Measurements from ENCODE around the gene KRTCAP3.
"Not testable (repeated sequence)": the region's sequence is repeated elsewhere in the genome, so short reads cannot be mapped to it uniquely, and the experiment has no call there.

The KRTCAP3 gene, protein sequence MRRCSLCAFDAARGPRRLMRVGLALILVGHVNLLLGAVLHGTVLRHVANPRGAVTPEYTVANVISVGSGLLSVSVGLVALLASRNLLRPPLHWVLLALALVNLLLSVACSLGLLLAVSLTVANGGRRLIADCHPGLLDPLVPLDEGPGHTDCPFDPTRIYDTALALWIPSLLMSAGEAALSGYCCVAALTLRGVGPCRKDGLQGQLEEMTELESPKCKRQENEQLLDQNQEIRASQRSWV

GRCh38 chr2:27441958-27442919 lies at the start of gene KRTCAP3:
Gene KRTCAP3, plus strand, starts transcription at chr2:27442381. Its CDS starts 32 bp downstream, at chr2:27442413.
- no peak for DNase-seq

- DNase-seq: no peak
Measured at GRCh38 chr2:27393225-27393624, 49.0 kb upstream of the KRTCAP3 start.

GRCh38 chr2:27398962-27399361 lies 43.2 kb upstream of the KRTCAP3 start:
- DNase-seq: no peak

DNA sequence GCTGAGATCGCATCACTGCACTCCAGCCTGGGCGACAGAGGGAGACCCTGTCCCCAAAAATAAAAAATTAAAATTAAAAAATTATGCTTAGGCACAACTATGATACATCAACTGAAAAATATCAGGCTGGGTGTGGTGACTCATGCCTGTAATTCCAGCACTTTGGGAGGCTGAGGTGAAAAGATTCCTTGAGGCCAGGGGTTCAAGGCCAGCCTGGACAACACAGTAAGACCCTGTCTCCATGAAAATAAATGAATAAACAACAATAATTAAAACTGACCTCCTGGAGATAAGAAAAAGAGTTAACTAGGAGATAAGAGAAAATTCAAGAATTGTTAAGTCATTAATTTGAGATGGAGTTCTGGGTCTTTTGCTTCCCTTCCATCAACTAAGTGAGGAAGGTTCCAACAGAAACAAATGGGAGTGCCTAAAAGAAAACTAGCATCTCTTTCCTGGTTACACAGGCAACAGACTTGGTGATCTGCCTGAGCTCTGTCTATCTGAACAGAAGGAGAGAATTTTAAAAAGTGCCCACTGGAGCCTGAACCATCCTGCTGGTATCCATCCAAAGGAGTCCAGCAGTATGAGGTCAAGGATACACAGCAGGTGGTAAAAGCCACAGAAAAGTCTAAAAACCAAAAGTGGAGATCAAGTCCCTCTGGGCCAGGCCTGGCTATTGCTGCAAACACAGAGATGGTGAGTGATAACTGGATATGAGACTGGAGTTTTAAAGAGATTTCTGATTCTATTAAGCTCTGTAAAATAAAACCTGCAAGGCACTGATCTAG lies 41.6 kb upstream of the KRTCAP3 start:
- DNase-seq: no peak

GRCh38 chr2:27407798-27408491 lies 34.2 kb upstream of the KRTCAP3 start:
- no peak for DNase-seq

DNA sequence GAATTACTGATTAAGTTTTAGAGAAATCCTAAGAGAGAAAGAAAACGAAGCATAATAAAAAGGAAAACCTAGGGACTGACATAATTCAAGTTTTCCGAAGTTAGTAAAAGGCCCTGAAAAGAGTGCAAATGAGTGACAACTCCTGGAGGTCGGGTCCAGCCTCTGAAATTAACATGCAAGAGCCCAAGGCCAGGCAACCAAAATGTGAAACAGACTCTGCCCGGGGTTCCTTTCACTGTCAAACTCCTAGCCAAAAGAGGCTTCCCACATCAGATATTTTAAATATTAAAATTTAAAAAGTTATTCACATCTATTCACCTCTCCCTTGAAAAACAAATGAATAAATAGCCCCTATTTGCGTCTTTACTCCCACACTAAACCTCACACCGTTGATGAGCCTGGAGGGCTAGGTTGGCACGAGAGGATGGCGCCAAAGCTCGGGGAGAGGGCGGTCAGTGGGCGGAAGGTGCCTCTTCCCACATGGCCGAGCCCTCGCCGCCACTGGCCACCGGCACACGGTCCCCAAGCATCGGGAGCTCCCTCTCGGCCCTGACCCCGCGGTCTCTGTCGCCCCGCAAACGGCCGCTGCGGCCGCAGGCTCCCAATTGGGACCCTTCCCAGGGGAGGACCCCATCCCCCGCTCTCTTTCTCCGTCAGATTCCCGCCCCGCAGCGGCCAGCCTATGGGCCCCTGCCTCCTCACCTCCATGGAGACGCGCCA lies 33.4 kb upstream of the KRTCAP3 start:
- DNase-seq: no peak

GRCh38 chr2:27409321-27410073 lies 32.7 kb upstream of the KRTCAP3 start, which contains the start of gene PPM1G:
Gene PPM1G, minus strand, starts transcription at chr2:27409591. Its CDS starts 169 bp downstream, at chr2:27409422.
- DNase-seq: peak; percentile 97

GRCh38 chr2:27412419-27413152 lies 29.6 kb upstream of the KRTCAP3 start:
- no peak for DNase-seq

DNA sequence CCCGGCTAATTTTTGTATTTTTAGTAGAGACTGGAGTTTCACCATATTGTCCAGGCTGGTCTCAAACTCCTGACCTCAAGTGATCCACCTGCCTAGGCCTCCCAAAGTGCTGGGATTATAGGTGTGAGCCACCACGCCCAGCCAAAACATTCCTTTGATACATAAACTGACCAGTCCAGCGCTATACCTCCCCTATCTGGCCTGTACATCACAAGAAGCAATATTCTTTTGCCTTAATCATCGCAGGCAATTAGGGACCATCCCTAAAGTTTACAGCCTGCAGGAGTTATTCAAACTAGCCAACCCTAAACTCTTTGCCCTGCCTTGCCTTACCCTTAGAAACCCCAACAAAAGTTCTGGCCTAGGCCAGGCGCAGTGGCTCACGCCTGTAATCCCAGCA lies 26.0 kb upstream of the KRTCAP3 start:
- DNase-seq: no peak

GRCh38 chr2:27420996-27421395 lies 21.2 kb upstream of the KRTCAP3 start:
- DNase-seq: no peak

DNA sequence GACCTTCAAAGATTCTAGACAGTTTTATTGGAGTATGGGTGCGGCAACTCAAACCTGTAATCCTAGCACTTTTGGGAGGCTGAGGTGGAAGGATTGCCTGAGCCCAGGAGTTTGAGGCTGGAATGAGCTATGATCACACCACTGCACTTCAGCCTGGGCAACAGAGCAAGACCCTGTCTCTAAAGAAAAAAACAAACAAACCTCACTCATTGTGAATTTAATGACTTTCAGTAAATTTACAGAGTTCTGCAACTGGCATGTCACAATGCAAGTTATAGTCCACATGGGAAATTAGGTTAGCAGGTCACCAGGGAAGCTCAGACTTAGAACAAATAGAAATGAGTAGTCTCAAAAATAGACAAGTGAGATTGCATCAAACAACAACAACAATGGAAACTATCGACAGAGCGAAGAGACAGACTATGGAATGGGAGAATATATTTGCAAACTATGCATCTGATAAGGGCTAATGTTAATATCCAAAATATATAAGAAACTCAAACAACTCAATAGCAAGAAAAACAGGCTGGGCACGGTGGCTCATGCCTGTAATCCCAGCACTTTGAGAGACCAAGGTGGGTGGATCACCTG lies 20.4 kb upstream of the KRTCAP3 start:
- no peak for DNase-seq

DNA sequence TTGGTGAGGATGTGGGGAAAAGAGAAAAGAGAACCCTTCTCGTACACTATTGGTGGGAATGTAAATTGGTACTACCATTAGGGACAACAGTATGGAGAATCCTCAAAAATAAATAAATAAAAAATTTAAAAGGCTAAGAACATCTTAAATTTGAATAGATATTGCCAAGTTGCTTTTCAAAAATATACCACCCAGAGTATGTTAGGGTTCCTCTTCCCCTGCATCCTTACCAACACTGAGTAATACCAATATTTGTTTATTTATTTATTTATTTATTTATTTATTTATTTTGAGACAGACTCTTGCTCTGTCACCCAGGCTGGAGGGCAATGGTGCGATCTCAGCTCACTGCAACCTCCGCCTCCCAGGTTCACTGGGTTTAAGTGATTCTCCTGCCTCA lies 19.2 kb upstream of the KRTCAP3 start:
- no peak for DNase-seq

- DNase-seq: not testable (repeated sequence)
Measured at GRCh38 chr2:27425039-27425438, 17.1 kb upstream of the KRTCAP3 start.

DNA sequence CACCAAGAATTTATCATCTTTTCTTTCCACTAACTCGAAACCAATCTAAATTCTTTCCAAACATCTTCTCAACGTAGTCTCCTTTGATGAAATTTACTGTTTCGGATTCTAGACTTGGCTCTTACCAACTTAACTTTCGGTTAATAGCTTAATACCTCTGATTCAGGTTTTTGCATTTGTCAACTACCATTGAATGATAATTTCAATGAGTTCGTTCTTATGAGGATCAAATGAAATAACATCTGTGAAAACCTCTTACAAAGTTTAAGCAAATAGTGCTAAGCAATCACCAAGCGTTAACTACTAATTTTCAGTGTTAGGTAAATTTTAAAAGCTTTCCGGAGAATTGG lies 14.3 kb upstream of the KRTCAP3 start:
- no peak for DNase-seq

DNA sequence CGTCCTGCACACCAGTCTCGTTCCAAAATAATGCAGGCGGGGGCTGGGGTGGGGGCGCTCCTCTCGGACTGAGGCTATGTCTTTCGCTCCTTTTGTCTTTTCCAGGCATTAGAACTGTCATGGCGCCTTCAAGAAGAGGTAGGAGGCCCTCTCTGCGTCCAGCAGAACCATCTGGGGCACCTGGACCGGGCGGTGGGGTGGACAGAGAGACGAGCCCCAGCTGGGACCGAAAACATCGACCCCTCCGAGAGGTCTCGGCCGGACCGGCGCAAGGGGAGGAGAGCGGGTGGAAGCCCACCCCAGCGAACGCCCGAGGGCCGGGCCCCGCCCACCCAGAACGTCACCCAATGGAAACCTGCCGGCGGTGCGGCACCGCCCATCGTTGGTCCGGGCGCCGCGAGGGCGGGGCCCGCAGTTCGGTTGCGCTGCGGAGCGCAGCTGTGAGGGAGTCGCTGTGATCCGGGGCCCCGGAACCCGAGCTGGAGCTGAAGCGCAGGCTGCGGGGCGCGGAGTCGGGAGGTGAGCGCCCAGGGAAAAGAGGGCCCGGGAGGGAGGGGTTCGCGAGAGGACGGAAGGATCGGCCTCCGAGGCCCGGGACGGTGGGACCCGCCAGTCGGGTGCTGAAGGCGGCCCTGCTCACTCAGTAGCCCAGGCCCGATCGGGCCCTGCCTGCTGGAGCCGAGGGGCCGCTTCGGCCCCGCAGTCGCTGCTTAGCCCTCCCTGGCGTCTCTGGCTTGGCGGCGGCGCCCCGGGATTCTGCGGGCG lies 13.8 kb upstream of the KRTCAP3 start, which contains the start of gene NRBP1:
Gene NRBP1, plus strand, starts transcription at position 419 of the 765 bp plus-strand sequence. CDS start 4,643 bp downstream, outside the sequence.
- peak; percentile 98 for DNase-seq

GRCh38 chr2:27428978-27429541 lies 13.1 kb upstream of the KRTCAP3 start:
- peak; percentile 62 for DNase-seq

DNA sequence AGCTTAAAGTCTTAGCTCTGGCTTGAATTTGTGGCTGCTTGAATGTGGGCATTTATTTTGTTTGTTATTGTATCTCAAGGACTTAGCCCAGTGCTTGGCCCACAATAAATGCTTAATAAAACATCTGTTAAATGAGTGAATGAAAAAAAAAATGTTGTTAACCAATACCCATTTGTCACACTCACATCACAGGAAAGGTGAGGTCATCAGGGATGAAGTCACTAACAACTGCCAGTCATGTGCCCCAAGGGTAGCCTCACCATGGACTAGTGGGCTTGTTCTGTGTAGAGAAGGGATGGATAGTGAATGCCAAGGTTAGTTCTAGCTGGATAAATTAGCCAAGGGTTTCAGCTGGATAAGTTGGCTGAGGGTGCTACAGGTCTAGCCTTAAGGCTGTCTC lies 10.8 kb upstream of the KRTCAP3 start:
- no peak for DNase-seq

- DNase-seq: no peak
Measured at GRCh38 chr2:27435628-27436027, 6.6 kb upstream of the KRTCAP3 start.
